Stomach (tissue), 4 donors: ENCODE measurements around the gene SLC15A2.

Experiments used
- CTCF ChIP-seq, 7 experiments: fragments of 450-650 bp in 4 of 7; fragments of 200-600 bp in 3 of 7; sonication (generic) in 3 of 7; IDR thresholded peaks; one replicate each; pipeline ENCODE4 v1.5.1; 2016 to 2019; ENCODE audit warnings: antibody characterized with exemption in 7 of 7, control low read depth in 2 of 7, mild to moderate bottlenecking in 1 of 7
- POLR2A ChIP-seq, 4 donors: fragments of 450-650 bp; IDR thresholded peaks; one replicate each; pipeline ENCODE4 v1.6.1; 2016; ENCODE audit warnings: antibody characterized with exemption in 4 of 4, control low read depth in 2 of 4, mild to moderate bottlenecking in 1 of 4, moderate library complexity in 1 of 4

DNA sequence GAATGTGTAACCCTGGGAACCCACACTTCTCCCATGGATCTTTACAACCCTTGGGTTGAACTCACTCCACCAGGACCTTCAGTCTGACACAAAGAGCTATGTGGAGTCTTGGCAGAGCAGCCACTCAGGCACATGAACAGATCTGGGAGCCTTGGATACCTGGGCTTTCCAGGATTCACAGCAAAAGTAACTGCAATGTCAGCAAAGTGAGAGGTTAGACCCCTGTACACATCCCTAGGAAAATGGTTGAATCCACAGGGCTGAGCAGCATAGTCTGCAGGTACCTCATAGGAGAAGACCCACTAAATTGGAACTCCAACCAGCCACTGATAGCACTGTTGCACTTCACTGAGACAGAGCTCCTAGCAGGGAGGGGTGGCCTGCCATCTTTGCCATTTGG is 68.2 kb downstream of the SLC15A2 start:
- TF ChIP-seq CTCF (IDR thresholded peaks at IDR 0.05) (no peak), POLR2A (IDR thresholded peaks at IDR 0.05) (no peak)
